IMR-90 (cell line): ENCODE results near the gene LGMN. TPM values are rescaled to one million over a fixed set of nuclear protein-coding genes. Genes with fewer than 3 reads are reported as not detected.

Source experiments
- ATAC-seq: fragments of 200-7000 bp; cut with Tn5 transposase; 2 replicates; pipeline ENCODE4 v1.9.1; 2020; ENCODE audit warnings: low read depth, mild to moderate bottlenecking, moderate library complexity
- BruUV-seq: library from RNA; stranded (reverse); fragments of 400-500 nt; replicated peaks from 2 replicates; lab custom pipeline; 2021; lab: Mats Ljungman, UMichigan
- CTCF ChIA-PET: fragments of 300-600 bp; formaldehyde crosslinking; extraction: SDS; loops from one replicate; lab custom pipeline; 2021; ENCODE audit warnings: antibody characterized with exemption; lab: Yijun Ruan, JAX
- POLR2A ChIA-PET: fragments of 300-600 bp; sonication (Branson Sonifier 250); formaldehyde crosslinking; loops from one replicate; lab custom pipeline; 2022; ENCODE audit warnings: antibody characterized with exemption; ENCODE audit not compliant: unreplicated experiment; lab: Charles Lee
- DNase-seq: peaks from one replicate; pipeline ENCODE4 v3.0.0; 2013
- H2AFZ ChIP-seq: replicated peaks from 2 replicates; pipeline ENCODE3; 2013; ENCODE audit warnings: low read length, mild to moderate bottlenecking; ENCODE audit not compliant: poor library complexity
- H2AK5ac ChIP-seq: 2 replicates; pipeline ENCODE4 v1.6.1; 2013; ENCODE audit warnings: low read depth, low read length, inconsistent platforms
- H2AK9ac ChIP-seq: replicated peaks from 2 replicates; pipeline ENCODE3; 2013; ENCODE audit warnings: mild to moderate bottlenecking, low read depth, low read length, moderate library complexity; ENCODE audit not compliant: poor library complexity
- H2BK120ac ChIP-seq: 2 replicates; pipeline ENCODE4 v1.6.1; 2013; ENCODE audit warnings: low read depth, low read length, inconsistent platforms
- H2BK15ac ChIP-seq: 3 replicates; pipeline ENCODE4 v1.6.1; 2013; ENCODE audit warnings: low read depth, low read length, inconsistent platforms
- H2BK20ac ChIP-seq: 2 replicates; pipeline ENCODE4 v1.6.1; 2013; ENCODE audit warnings: low read depth, mild to moderate bottlenecking, inconsistent platforms, low read length, moderate library complexity
- H2BK5ac ChIP-seq: 2 replicates; pipeline ENCODE4 v1.6.1; 2013; ENCODE audit warnings: mild to moderate bottlenecking, low read depth, low read length, inconsistent platforms; ENCODE audit not compliant: poor library complexity, severe bottlenecking
- H3K14ac ChIP-seq: replicated peaks from 2 replicates; pipeline ENCODE4 v1.6.1; 2013; ENCODE audit warnings: low read depth, low read length, inconsistent platforms
- H3K18ac ChIP-seq: 2 replicates; pipeline ENCODE4 v1.6.1; 2013; ENCODE audit warnings: low read depth, low read length, control low read depth
- H3K23ac ChIP-seq: 2 replicates; pipeline ENCODE4 v1.6.1; 2013; ENCODE audit warnings: low read depth, low read length, inconsistent platforms
- H3K27ac ChIP-seq: 2 replicates; pipeline ENCODE4 v1.5.1; 2013; ENCODE audit warnings: mild to moderate bottlenecking, control low read depth, low read length; ENCODE audit not compliant: insufficient read depth
- H3K27me3 ChIP-seq: 2 replicates; pipeline ENCODE4 v1.6.1; 2013; ENCODE audit warnings: low read length; ENCODE audit not compliant: control insufficient read depth, insufficient read depth
- H3K36me3 ChIP-seq: 2 replicates; pipeline ENCODE4 v1.6.1; 2013; ENCODE audit warnings: low read length, mixed read lengths; ENCODE audit not compliant: control insufficient read depth, insufficient read depth
- H3K4ac ChIP-seq: 2 replicates; pipeline ENCODE4 v1.6.1; 2013; ENCODE audit warnings: low read depth, low read length, inconsistent platforms
- H3K4me1 ChIP-seq: 2 replicates; pipeline ENCODE4 v1.6.1; 2013; ENCODE audit warnings: low read length, mixed read lengths; ENCODE audit not compliant: control insufficient read depth, insufficient read depth
- H3K4me2 ChIP-seq: 2 replicates; pipeline ENCODE4 v1.6.1; 2013; ENCODE audit warnings: low read depth, mild to moderate bottlenecking, control low read depth, low read length, moderate library complexity
- H3K4me3 ChIP-seq: 2 replicates; pipeline ENCODE4 v1.5.1; 2013; ENCODE audit warnings: low read depth, mild to moderate bottlenecking, control low read depth, low read length, moderate library complexity; ENCODE audit not compliant: insufficient read depth
- H3K56ac ChIP-seq: 2 replicates; pipeline ENCODE4 v1.6.1; 2013; ENCODE audit warnings: low read length, inconsistent platforms; ENCODE audit not compliant: insufficient read depth; ENCODE audit errors: extremely low read depth
- H3K79me1 ChIP-seq, 2 experiments: 2 replicates each; pipeline ENCODE4 v1.6.1; 2013; ENCODE audit warnings: low read length in 2 of 2, inconsistent platforms in 1 of 2, low read depth in 1 of 2
- H3K9ac ChIP-seq: 2 replicates; pipeline ENCODE4 v1.6.1; 2013; ENCODE audit warnings: low read depth, low read length, control low read depth
- H3K9me1 ChIP-seq: 2 replicates; pipeline ENCODE4 v1.6.1; 2013; ENCODE audit warnings: low read length, inconsistent platforms; ENCODE audit not compliant: insufficient read depth
- H3K9me3 ChIP-seq: 2 replicates; pipeline ENCODE4 v1.6.1; 2013; ENCODE audit warnings: low read length; ENCODE audit not compliant: control insufficient read depth, insufficient read depth
- H4K20me1 ChIP-seq: 2 replicates; pipeline ENCODE4 v1.6.1; 2013; ENCODE audit warnings: low read length, inconsistent platforms; ENCODE audit not compliant: insufficient read depth
- H4K5ac ChIP-seq: 2 replicates; pipeline ENCODE4 v1.6.1; 2013; ENCODE audit warnings: mild to moderate bottlenecking, low read depth, low read length, control low read depth
- H4K8ac ChIP-seq, 2 experiments: 2 replicates each; pipeline ENCODE4 v1.6.1; 2013; ENCODE audit warnings: low read depth in 2 of 2, low read length in 2 of 2, control low read depth in 1 of 2, inconsistent platforms in 1 of 2
- H4K91ac ChIP-seq: 2 replicates; pipeline ENCODE4 v1.6.1; 2013; ENCODE audit warnings: low read depth, low read length, inconsistent platforms; ENCODE audit not compliant: insufficient read depth
- MAZ ChIP-seq: IDR thresholded peaks from 2 replicates; pipeline ENCODE4 v1.6.1; 2012; ENCODE audit warnings: low read depth, mild to moderate bottlenecking, low read length, improper control_type of control experiment, moderate library complexity, borderline replicate concordance
- WGBS, 2 experiments: methylation state at CpG; one replicate each; pipeline versions ENCODE4 v1.1.5 to v1.1.7; 2013; ENCODE audit warnings: missing lambda C conversion rate in 2 of 2; ENCODE audit not compliant: insufficient read length in 1 of 2; ENCODE audit errors: extremely low coverage in 2 of 2; 5-methylcytosine and 5-hydroxymethylcytosine counted together
- dilution Hi-C: fragments of 300-500 bp; cut with HindIII; formaldehyde crosslinking; loops from one replicate; pipeline ENCODE4 v1.14.3; 2018; ENCODE audit warnings: low sequenced_read_pairs; ENCODE audit not compliant: unreplicated experiment
- in situ Hi-C: fragments of 300-500 bp; cut with MboI; formaldehyde crosslinking; loops from 3 replicates; pipeline ENCODE4 v1.14.3; 2019; ENCODE audit warnings: low sequenced_read_pairs, inconsistent platforms, mixed read lengths
- intact Hi-C: fragments of 100-400 bp; cut with micrococcal nuclease; formaldehyde crosslinking; loops from 2 replicates; pipeline ENCODE4 v1.10.0; 2022
- polyA plus RNA-seq, 3 experiments: library from polyadenylated mRNA; depleted of rRNA; stranded (reverse); fragments of >200 nt; gene quantifications; 2 replicates each; pipeline ENCODE4 v1.2.3, GENCODE V29; 2012; ENCODE audit warnings: low replicate concordance in 1 of 3
- total RNA-seq: library from RNA; depleted of rRNA; stranded (reverse); fragments of >200 nt; gene quantifications from 2 replicates; pipeline ENCODE4 v1.2.3, GENCODE V29; 2012

Gene LGMN
- total and polyA plus RNA-seq, 2 of the 4 experiments (the other 2 are of a cell fraction), result 19.2 to 39.3 TPM

DNA sequence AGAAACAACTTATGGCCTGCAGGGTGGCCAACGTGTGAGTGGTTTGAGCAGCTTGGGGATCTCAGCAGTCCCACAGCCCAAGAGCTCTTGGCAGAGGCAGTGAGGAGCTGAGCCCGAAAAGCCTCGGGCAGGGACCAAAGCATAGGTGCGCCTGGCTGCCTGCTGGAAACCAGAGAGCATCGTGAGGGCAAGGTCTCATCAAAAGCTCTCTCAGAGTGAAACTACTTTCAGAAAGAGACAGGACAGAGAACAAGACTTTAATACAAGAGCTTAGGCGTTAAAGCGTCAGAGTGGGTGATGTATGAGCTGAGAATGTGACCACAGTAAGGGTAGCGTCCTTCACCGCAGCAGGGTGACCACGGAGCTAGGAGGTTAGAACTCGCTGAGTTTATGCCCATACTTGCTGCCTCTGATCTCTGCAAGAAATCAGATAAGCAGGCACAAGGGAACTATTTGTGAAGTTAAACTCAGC lies 30.8 kb downstream of the LGMN start:
- H3K27ac ChIP-seq, result no peak overlapping the region
- no peak for ATAC-seq
- no peak overlapping the region for H3K14ac ChIP-seq
- no peak overlapping the region for H3K56ac ChIP-seq
- no peak overlapping the region for H2AK5ac ChIP-seq
- H2BK5ac ChIP-seq, result no peak overlapping the region
- H4K20me1 ChIP-seq, result no peaks in the 10 kb centered on the region
- H2AFZ ChIP-seq, result no peak overlapping the region
- CTCF ChIA-PET, result interaction anchor here (1.6 kb wide), 1 partner anchor 31 kb away, joined by 5 read pairs; no protein-coding TSS in a partner anchor
- no peak overlapping the region for H2AK9ac ChIP-seq
- no peak overlapping the region for H3K18ac ChIP-seq
- no peaks in the 10 kb centered on the region for H3K9me3 ChIP-seq
- no peak overlapping the region for H2BK20ac ChIP-seq
- H3K27me3 ChIP-seq, result no peaks in the 10 kb centered on the region
- no peak for TF ChIP-seq MAZ
- H2BK15ac ChIP-seq, result no peak overlapping the region
- no peaks in the 10 kb centered on the region for H3K36me3 ChIP-seq
- no peaks in the 10 kb centered on the region for H3K79me1 ChIP-seq
- DNase-seq, result no peak
- dilution Hi-C loops (no loop called here), intact Hi-C loops (no loop called here), in situ Hi-C loops (no loop called here)
- 53% methylated on average over 5 of the region's 11 CpGs; no CpG with 5 or more reads in 1 of the 2 experiments for WGBS, 2 experiments
- POLR2A ChIA-PET, result no interaction called here
- H3K4me3 ChIP-seq, result no peak overlapping the region
- H3K9me1 ChIP-seq, result no peaks in the 10 kb centered on the region
- no peak overlapping the region for H3K4me2 ChIP-seq
- peaks cover 6% of the 10 kb centered on the region for H3K4me1 ChIP-seq
- no peak overlapping the region for H2BK120ac ChIP-seq
- BruUV-seq, result no TSS peak
- no peak overlapping the region for H3K9ac ChIP-seq
- H4K5ac ChIP-seq, result no peak overlapping the region
- H3K23ac ChIP-seq, result no peak overlapping the region
- no peak overlapping the region for H4K8ac ChIP-seq
- H4K91ac ChIP-seq, result no peak overlapping the region
- H3K4ac ChIP-seq, result no peak overlapping the region
